GM12878 (cell line): ENCODE data around the gene OSBPL7. TPM values are rescaled to one million over a fixed set of nuclear protein-coding genes. Genes with fewer than 3 reads are reported as not detected.

Experiments
- BHLHE40 ChIP-seq, 2 experiments: fragments of 450-650 bp in 1 of 2; IDR thresholded peaks; 2 replicates each; pipeline ENCODE4 v1.6.1; 2011 to 2017; ENCODE audit warnings: low read depth in 2 of 2, borderline replicate concordance in 1 of 2, improper control_type of control experiment in 1 of 2, low read length in 1 of 2, mild to moderate bottlenecking in 1 of 2
- EED ChIP-seq: sonication (generic); IDR thresholded peaks from 2 replicates; pipeline ENCODE4 v1.6.1; 2016; ENCODE audit warnings: antibody characterized with exemption, low read depth
- MTA3 ChIP-seq: IDR thresholded peaks from 2 replicates; pipeline ENCODE4 v1.6.1; 2012; ENCODE audit warnings: low read length, inconsistent platforms, borderline replicate concordance
- MYB ChIP-seq: fragments of 150-350 bp; IDR thresholded peaks from 2 replicates; pipeline ENCODE4 v1.6.1; 2014; ENCODE audit warnings: mild to moderate bottlenecking, low read depth, low read length, borderline replicate concordance
- NBN ChIP-seq: fragments of 450-650 bp; IDR thresholded peaks from 2 replicates; pipeline ENCODE4 v1.6.1; 2016
- NFIC ChIP-seq: IDR thresholded peaks from 2 replicates; pipeline ENCODE4 v1.6.1; 2012; ENCODE audit warnings: low read depth, mild to moderate bottlenecking, inconsistent platforms, low read length, moderate library complexity
- NFYA ChIP-seq: IDR thresholded peaks from 2 replicates; pipeline ENCODE4 v1.6.1; 2011; ENCODE audit warnings: low read depth, mild to moderate bottlenecking, low read length, improper control_type of control experiment, borderline replicate concordance
- POU2F2 ChIP-seq: IDR thresholded peaks from 3 replicates; pipeline ENCODE4 v1.6.1; 2011; ENCODE audit warnings: low read depth, mild to moderate bottlenecking, low read length, borderline replicate concordance
- RBBP5 ChIP-seq: fragments of 200-600 bp; sonication (generic); conservative IDR thresholded peaks from 2 replicates; pipeline ENCODE4 v1.6.1; 2016
- RFX5 ChIP-seq: IDR thresholded peaks from 2 replicates; pipeline ENCODE4 v1.6.1; 2011; ENCODE audit warnings: low read depth, low read length, improper control_type of control experiment
- SMAD5 ChIP-seq: IDR thresholded peaks from 2 replicates; pipeline ENCODE4 v1.6.1; 2016; ENCODE audit warnings: antibody characterized with exemption, low read depth
- SMARCA5 ChIP-seq: fragments of 450-650 bp; IDR thresholded peaks from 2 replicates; pipeline ENCODE4 v1.6.1; 2017; ENCODE audit warnings: mild to moderate bottlenecking
- SPI1 ChIP-seq: IDR thresholded peaks from 2 replicates; pipeline ENCODE4 v1.6.1; 2011; ENCODE audit warnings: low read depth, mild to moderate bottlenecking, low read length, moderate library complexity, borderline replicate concordance; ENCODE audit not compliant: insufficient read depth
- TCF3 ChIP-seq: IDR thresholded peaks from 2 replicates; pipeline ENCODE4 v1.6.1; 2012; ENCODE audit warnings: low read depth, mild to moderate bottlenecking, low read length, borderline replicate concordance; ENCODE audit not compliant: insufficient read depth
- ZBED1 ChIP-seq: IDR thresholded peaks from 2 replicates; pipeline ENCODE4 v1.6.1; 2016; ENCODE audit warnings: borderline replicate concordance
- polyA plus RNA-seq, 11 experiments: library from polyadenylated mRNA; depleted of rRNA in 4 of 11; unstranded in 6 of 11; stranded (reverse) in 5 of 11; fragments of >200 nt; fragmentation: Nextera tagmentation in 4 of 11; fragmentation: Illumina TruSeq in 1 of 11; extraction: Ambion mirVana in 4 of 11; extraction: Trizol in 1 of 11; gene quantifications; 1 replicate in 1 of 11; 2 replicates in 10 of 11; pipeline versions ENCODE4 v1.2.1 to v1.2.3, GENCODE V29; 2011 to 2016; ENCODE audit warnings: inconsistent platforms in 2 of 11, missing spikeins in 2 of 11, low read depth in 1 of 11
- total RNA-seq, 4 experiments: library from RNA; depleted of rRNA in 3 of 4; stranded (reverse); fragments of >200 nt in 3 of 4; fragmentation: Illumina TruSeq in 1 of 4; extraction: Trizol in 1 of 4; gene quantifications; 2 replicates each; pipeline versions ENCODE4 v1.2.1 to v1.2.3, GENCODE V29; 2013 to 2021
- TF ChIP-seq, protein P1 (sequence below): fragments of 450-650 bp; IDR thresholded peaks from 2 replicates; pipeline ENCODE4 v1.6.1; 2016; ENCODE audit warnings: mild to moderate bottlenecking
- TF ChIP-seq, protein P2 (sequence below): fragments of 450-650 bp; IDR thresholded peaks from 2 replicates; pipeline ENCODE4 v1.6.1; 2017; ENCODE audit warnings: mild to moderate bottlenecking
- TF ChIP-seq, protein P3 (sequence below): fragments of 450-650 bp; IDR thresholded peaks from 2 replicates; pipeline ENCODE4 v1.6.1; 2017; ENCODE audit warnings: antibody characterized with exemption, mild to moderate bottlenecking, moderate library complexity
- TF ChIP-seq, protein P4 (sequence below): fragments of 450-650 bp; IDR thresholded peaks from 2 replicates; pipeline ENCODE4 v1.6.1; 2016; ENCODE audit warnings: mild to moderate bottlenecking, moderate library complexity, borderline replicate concordance

Gene OSBPL7
- total and polyA plus RNA-seq, 10 of the 15 experiments (the other 5 are each of a cell fraction or from before 2014, with no cell fraction given) = 0.50 to 16.1 (median 6.7) TPM

DNA sequence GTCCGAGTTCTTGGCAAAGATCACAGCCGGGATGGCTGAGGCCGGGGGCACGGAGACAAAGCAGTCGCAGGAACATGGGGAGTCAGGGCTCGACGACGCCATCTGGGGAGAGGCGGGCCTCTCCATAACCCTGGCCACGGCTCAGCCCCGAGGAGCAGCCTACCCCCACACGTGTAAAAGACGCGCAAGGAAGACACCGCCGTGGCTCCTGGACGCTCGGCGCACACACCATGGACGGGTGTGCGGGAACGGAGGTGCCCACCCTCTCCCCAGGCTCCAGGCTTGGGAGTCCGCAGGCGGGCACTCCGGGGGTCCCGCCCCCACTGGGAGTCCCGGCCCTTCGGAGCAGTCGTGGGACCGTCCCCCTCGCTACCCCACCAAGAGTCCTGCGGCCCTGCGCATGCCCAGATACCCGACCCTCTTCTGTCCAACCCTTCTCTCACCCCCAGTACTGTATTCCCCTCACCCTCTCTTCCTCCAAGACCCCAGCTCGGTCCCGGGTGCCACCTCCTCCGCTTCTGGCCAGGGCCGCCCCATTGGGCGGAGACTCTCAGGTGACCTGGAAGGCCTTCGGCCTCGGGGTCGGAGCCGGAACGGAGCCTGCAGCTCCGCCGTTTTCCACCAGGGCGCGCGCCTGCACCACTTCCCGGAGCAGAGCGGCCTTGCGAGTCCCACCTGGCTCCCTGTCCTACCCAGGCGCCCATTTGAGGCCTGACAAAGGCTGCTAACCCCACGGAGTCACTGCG, 19.3 kb upstream of the OSBPL7 start, which contains the start of gene SCRN2 (continued):
- TF ChIP-seq, protein P1, sequence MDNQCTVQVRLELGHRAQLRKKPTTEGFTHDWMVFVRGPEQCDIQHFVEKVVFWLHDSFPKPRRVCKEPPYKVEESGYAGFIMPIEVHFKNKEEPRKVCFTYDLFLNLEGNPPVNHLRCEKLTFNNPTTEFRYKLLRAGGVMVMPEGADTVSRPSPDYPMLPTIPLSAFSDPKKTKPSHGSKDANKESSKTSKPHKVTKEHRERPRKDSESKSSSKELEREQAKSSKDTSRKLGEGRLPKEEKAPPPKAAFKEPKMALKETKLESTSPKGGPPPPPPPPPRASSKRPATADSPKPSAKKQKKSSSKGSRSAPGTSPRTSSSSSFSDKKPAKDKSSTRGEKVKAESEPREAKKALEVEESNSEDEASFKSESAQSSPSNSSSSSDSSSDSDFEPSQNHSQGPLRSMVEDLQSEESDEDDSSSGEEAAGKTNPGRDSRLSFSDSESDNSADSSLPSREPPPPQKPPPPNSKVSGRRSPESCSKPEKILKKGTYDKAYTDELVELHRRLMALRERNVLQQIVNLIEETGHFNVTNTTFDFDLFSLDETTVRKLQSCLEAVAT = no peak
- TF ChIP-seq RBBP5 = no peak
- TF ChIP-seq SPI1 = no peak
- TF ChIP-seq, protein P2, sequence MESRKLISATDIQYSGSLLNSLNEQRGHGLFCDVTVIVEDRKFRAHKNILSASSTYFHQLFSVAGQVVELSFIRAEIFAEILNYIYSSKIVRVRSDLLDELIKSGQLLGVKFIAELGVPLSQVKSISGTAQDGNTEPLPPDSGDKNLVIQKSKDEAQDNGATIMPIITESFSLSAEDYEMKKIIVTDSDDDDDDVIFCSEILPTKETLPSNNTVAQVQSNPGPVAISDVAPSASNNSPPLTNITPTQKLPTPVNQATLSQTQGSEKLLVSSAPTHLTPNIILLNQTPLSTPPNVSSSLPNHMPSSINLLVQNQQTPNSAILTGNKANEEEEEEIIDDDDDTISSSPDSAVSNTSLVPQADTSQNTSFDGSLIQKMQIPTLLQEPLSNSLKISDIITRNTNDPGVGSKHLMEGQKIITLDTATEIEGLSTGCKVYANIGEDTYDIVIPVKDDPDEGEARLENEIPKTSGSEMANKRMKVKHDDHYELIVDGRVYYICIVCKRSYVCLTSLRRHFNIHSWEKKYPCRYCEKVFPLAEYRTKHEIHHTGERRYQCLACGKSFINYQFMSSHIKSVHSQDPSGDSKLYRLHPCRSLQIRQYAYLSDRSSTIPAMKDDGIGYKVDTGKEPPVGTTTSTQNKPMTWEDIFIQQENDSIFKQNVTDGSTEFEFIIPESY = no peak
- 0 out of 2 replicates have a peak, but pooled peaks have one; percentile 28 for TF ChIP-seq RFX5
- 0 out of 3 replicates have a peak, but pooled peaks have one; percentile 27 for TF ChIP-seq POU2F2
- peak; percentile 88 for TF ChIP-seq NBN
- no peak for TF ChIP-seq EED
- TF ChIP-seq, protein P3, sequence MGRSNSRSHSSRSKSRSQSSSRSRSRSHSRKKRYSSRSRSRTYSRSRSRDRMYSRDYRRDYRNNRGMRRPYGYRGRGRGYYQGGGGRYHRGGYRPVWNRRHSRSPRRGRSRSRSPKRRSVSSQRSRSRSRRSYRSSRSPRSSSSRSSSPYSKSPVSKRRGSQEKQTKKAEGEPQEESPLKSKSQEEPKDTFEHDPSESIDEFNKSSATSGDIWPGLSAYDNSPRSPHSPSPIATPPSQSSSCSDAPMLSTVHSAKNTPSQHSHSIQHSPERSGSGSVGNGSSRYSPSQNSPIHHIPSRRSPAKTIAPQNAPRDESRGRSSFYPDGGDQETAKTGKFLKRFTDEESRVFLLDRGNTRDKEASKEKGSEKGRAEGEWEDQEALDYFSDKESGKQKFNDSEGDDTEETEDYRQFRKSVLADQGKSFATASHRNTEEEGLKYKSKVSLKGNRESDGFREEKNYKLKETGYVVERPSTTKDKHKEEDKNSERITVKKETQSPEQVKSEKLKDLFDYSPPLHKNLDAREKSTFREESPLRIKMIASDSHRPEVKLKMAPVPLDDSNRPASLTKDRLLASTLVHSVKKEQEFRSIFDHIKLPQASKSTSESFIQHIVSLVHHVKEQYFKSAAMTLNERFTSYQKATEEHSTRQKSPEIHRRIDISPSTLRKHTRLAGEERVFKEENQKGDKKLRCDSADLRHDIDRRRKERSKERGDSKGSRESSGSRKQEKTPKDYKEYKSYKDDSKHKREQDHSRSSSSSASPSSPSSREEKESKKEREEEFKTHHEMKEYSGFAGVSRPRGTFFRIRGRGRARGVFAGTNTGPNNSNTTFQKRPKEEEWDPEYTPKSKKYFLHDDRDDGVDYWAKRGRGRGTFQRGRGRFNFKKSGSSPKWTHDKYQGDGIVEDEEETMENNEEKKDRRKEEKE = no peak
- TF ChIP-seq SMARCA5 = 0 out of 2 replicates have a peak, but pooled peaks have one; percentile 84
- TF ChIP-seq NFYA = no peak
- TF ChIP-seq MTA3 = no peak
- TF ChIP-seq BHLHE40 (IDR thresholded peaks at IDR 0.05; ENCODE audit: borderline replicate concordance in 1 of 2, low read depth in 2 of 2, low read length in 1 of 2) = peak; percentile 56 to 67; a peak in 2 of 4 replicates
- TF ChIP-seq MYB = no peak
- TF ChIP-seq ZBED1 = no peak
- TF ChIP-seq, protein P4, sequence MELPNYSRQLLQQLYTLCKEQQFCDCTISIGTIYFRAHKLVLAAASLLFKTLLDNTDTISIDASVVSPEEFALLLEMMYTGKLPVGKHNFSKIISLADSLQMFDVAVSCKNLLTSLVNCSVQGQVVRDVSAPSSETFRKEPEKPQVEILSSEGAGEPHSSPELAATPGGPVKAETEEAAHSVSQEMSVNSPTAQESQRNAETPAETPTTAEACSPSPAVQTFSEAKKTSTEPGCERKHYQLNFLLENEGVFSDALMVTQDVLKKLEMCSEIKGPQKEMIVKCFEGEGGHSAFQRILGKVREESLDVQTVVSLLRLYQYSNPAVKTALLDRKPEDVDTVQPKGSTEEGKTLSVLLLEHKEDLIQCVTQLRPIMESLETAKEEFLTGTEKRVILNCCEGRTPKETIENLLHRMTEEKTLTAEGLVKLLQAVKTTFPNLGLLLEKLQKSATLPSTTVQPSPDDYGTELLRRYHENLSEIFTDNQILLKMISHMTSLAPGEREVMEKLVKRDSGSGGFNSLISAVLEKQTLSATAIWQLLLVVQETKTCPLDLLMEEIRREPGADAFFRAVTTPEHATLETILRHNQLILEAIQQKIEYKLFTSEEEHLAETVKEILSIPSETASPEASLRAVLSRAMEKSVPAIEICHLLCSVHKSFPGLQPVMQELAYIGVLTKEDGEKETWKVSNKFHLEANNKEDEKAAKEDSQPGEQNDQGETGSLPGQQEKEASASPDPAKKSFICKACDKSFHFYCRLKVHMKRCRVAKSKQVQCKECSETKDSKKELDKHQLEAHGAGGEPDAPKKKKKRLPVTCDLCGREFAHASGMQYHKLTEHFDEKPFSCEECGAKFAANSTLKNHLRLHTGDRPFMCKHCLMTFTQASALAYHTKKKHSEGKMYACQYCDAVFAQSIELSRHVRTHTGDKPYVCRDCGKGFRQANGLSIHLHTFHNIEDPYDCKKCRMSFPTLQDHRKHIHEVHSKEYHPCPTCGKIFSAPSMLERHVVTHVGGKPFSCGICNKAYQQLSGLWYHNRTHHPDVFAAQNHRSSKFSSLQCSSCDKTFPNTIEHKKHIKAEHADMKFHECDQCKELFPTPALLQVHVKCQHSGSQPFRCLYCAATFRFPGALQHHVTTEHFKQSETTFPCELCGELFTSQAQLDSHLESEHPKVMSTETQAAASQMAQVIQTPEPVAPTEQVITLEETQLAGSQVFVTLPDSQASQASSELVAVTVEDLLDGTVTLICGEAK = peak; percentile 53; the same call in 1 of the 2 replicates
- peak; percentile 57; the same call in 1 of the 2 replicates for TF ChIP-seq TCF3
- TF ChIP-seq SMAD5 = no peak
- no peak for TF ChIP-seq NFIC
